Stimulated activated CD8-positive, alpha-beta memory T cell treated with anti-CD3 and anti-CD28 coated beads, Interleukin-4, amount 100 ng/mL, for 4 hours (primary cell): Measurements from ENCODE around the gene CDH4.

Experiments
- DNase-seq, 2 donors: peaks; one replicate each; pipeline ENCODE4 v3.0.0-alpha.2; 2020; ENCODE audit warnings: low read depth in 2 of 2, low spot score in 1 of 2

CDH4 gene

DNA sequence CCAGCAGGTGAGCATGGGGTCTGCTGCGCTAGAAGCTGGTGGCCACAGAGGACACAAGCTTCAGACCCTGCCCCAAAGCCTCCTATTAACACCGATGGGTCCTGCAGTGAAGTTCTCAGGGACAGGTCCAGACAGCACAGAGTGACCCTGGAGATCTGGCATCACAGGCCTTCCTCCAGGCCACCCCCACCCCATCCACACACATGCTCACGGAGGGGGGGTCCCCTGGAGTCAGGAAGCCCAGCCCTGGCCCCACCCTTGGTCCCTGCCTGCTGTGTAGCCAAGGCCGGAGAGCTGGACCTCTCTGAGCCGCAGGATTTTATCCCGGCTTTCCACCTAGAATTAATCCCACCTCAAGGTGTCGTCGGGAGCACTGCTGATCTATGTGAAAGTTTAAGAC lies 646.3 kb downstream of the CDH4 start:
- DNase-seq, result no peak

DNA sequence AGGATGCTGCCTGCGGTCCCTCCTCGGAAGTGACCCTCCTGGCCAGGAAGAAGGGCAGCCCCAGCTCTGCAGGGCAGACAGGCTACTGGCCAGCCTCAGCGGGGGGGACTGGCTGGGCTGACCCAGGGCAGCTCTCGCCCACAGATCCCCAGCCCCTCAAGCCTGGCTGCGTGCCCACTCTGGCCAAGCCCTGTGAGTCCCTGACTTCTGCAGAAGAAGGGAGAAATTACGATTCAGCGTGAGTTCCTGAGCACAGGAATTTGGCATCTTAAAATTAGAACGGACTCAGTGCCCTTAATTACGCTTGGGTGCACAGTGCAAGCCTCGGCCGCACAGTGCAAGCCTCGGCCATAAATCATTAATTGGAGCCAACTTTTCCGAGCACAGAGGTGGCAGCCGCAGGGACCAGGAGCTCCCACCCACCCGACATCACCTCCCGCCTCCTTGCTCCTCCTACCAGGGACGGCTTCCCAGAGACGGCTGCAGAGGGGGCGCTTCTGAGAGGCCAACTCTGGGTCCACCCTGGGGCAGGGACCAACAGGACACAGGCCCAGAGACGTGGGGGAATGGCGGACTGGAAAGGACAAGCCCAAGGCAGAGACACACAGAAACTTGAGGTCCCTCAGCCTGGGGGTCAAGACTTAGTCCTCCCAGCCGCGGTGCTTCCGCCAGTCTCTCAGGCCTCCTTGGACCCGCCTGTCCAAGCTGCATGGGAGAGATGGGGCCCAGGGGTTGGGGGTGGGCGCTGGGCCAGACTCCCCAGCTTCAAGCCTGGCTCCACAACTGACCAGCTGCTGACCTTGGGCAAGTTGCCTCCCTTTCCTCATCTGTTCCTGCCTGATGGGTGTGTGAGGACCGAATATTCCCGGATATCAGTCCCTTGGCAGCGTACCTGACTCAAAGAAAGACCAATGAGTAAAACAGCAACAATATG lies 648.2 kb downstream of the CDH4 start:
- DNase-seq, result no peak

DNA sequence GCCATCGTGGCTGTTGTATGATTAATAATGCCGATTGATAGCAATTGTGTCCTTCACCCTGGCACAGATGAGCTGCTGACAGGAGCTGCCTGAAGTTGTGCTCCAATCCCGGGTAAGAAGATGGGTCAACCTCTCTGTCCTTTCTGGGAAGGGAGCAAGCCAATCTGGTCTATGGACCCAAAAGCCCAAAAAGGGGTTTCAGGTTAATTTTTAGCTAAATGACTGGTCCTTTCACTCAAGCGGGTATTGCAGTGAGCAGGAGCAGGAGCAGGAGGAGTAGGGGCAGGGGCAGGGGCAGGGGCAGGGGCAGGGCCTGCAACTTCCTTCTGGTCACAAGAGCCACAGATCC lies 648.9 kb downstream of the CDH4 start:
- no peak for DNase-seq

DNA sequence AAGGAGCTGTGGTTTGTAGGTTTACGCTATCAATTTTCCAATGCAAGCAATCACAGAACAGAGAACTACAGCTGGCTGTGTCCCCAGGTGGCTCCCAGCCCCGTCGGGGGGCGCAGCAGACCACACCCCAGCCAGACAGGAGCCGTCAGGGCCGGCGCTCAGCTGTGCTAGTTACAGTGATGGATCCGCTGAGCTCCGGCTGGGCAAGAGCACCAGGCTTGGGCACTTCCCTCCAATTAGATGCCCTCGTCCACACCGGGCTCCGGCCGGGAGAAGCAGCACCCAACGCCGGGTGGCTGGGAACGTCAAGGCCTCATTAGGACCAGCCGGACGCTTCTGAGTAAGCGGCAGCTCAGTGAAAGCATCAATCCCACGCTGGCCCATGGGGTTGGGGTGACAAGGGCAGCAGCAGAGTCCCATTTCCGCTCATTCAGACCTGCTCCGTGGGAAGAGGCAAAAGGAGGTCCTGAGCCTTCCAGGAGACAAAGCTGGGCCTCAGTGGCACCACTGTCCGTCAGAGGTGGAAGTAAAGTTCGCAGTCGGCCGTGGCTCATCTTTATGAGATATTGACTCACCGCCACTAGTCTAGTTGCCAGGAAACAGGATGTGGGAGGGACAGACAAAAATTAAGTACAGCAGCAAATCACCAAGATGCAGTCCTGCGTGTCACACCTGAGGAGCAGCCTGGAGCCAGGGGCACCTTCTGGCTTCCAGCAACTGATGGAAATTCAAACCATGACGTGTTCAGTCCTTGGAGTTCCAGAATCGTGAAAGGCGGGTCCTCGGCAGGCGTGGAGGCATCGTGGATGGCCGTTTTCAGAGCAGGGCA lies 649.5 kb downstream of the CDH4 start:
- no peak for DNase-seq

DNA sequence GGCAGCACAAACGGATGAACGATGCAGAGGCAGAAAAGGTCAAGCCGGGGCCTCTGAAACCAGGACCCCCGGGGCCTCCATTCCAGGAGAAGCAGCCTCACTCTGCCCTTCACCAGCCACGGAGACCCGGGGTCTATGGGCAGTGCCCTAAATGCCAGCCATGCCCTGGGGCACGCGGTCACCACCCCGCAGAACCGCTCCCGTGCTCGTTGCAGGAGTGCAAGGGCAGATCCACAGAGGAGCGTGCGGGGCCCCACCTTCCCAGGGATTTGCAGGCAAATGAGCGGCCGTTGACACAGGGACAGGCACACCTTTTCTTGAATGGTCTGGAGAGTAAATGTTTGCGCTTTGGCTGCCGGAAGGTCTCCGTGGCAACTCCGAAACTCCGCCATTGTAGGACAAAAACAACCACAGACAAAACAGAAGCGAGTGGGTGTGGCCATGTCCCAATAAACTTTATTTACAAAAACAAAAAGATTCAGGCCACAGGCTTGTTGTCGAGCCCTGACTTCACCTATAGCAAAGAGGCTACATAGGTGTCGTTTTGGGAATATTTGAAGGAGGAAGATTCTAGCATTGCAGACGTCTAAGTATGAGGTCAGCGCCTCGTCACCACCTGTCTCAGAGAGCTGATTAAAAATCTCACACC lies 650.3 kb downstream of the CDH4 start:
- no peak for DNase-seq

DNA sequence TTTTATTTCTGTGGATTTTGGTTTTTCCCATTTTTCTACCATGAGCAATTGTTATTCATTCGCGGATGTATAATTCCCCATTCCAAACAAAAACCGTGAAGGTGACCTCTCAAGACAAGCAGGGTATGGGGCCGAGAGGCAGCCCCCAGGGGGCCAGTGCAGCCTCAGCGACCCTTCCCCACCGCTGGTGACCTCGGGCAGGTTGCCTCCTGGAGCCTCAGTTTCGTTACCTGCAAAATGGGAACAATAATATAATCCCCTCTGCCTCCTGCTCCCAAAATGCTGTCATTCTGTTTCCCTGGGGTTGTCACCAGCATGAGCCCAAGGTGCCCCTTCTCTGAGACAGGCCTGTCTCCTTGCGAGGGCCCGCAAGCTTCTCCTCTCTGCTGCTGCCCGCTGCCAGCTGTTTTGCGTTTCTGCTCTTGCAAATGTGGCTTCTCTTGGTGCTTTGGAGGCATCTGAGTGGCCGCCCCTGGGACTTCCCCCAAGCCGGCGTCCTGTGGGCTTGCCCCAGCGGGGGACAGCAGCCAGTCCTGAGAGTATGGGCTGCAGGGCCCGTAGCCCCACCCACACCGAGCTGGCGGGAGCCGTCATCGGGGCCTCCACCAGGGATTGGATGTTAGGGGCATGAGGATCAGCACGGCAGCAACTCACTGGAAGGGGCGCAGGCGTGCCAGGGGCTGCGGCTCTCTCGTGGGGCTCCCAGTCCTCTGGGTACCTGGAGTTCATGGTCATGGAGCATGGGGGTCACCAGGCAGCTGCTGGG lies 651.7 kb downstream of the CDH4 start:
- DNase-seq, result no peak

DNA sequence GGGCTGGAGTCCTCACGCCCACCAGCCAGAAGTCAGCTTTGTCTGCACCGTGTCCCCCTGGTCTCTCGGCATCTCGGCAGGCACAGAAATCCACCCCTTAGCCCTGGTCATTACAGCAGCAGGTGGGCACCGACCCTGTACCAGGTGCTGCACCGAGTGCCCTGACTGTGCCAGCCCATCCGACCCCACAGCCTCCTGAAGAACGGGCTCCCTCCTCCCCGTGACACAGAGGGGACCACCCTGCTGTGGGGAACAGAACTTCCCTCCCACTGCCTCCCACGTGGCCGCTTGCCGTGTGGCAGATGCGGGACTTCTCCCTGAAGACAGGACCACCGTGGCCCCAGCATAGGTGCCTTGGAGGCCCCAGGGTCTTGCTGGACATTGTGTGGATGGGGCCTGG lies 652.4 kb downstream of the CDH4 start:
- no peak for DNase-seq

DNA sequence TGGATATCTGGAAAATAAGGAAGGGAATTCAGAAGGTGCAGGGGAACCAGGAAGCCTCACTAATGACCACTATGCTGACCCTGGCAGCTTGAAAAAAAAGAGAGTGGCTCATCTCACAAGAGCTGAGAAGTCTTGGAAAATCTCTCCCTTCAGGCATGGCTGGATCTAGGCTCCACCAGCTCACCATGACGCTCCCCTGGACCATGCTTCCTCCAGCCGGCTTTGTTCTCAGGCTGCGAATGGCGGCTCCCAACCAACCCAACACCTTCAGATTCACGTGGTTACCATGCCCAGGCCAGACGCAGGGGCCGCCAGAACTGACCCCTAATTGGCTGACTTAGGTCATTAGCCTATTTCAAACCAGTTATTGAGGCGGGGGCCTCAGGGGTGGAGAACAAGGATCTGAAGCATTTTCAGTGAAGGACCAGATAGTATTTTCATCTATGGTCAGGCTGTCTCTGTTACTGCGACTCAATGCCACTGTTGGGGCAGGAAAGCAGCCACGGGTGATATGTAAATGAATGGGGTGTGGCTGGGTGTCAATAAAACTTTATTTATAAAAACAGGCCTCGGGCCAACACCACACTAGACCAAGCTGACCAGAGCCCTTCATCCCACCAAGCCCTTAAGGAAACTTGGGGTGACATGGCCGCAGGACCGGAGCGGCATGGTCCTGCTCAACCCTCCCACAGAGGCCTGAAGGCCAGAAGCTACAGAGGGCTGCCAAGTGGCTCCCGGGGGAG lies 653.9 kb downstream of the CDH4 start:
- DNase-seq, result no peak

DNA sequence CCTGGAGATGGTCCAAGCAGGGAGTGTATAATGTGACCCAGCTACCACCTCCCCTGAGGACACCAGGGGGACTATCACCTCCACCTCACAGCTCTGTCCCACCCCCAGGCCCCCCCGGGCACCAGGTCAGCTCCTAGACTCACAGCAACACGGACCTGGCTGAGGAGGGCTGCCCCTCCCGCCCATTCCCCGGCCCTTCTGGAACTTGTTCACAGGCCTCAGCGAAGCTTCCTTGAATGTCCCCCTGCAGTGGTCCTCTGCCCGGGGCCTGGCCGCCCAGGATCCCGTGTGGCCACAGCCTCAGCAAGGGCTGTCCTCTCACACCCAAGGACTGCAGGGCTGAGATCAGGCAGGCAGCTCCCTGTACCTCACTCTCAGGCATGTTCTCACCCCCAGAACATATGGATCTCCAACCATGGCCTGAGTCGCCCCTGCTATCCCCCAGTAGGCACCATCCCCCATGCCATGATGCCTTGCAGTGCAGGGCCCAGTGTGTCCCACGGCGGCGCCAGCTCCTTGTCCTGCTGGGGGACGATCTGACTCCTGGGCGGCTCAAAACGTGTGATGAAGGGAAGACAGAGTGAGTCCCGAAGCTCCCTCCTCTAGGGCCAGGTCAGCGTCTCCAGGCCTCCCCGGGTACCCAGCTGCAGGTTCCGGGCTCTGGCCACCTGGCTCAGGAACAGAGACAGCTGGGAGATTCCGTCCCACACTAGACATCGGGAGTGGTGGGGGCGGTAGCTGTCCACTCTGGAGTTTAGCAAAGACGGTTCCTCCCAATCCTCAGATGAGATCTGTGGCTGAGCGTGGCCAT lies 655.2 kb downstream of the CDH4 start:
- no peak for DNase-seq

DNA sequence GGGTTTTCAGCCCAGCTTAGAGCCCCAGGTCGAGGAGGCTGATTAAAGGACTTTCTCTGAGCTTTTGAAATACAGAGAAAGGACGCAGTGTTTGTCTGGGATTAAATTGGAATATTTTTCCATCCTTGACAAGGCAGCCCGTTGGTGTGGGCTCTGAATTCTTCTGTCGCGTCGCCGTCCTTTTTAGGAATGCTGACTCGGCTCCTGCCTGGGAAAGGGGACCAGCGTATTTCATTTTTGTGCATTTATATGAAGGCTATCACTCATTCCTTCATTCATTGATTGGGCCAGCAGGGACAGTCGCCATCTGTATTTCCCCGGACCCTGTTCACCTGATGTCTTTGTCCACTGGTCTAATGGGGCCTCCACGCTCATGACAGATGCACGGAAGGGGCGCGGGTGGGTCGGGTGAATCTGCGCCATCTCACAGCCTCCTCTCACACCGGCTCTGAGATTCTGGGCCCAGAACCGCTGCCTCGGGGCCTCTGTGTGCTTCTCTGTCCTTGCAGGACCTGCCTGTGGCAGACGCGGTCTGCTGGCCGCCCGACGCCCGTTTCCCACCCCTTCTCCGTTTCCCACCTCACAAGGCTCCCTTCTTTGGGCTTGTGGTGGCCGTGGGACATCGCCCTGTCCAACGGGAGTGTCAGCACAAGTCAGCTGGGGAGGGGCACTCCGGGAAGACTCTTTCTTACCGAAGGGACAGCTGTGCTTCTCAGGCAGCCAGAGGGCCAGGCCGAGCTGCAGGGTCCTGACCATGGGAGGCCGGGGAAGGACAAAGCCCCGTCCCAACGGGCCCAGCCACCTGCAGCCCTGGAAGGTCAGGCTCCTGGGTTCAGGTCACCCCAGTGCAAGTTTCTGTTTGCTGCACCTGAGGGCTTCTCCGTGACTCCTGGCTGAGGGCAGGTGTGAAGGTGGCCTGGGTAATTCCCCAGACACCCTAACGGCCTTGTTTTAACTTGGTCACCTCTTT lies 656.3 kb downstream of the CDH4 start:
- DNase-seq, result no peak

DNA sequence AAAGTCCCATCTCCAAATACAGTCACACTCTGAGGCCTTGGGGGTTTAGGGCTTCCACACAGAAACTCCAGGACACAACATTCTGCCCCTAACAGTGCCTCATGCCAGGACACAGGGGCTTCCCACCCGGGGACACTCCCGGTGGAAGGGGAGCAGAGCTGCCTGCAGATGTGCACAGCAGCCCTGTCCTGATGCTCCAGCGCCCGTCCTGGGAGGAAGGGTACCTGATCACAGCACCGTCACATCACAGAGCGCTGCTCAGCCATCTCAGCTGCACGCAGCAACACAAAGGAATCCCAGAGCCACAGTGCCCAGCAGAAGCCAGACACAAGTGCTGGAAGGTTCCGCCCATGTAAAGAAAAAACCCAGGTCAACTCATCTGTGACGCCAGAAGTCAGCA lies 657.0 kb downstream of the CDH4 start:
- DNase-seq, result no peak

DNA sequence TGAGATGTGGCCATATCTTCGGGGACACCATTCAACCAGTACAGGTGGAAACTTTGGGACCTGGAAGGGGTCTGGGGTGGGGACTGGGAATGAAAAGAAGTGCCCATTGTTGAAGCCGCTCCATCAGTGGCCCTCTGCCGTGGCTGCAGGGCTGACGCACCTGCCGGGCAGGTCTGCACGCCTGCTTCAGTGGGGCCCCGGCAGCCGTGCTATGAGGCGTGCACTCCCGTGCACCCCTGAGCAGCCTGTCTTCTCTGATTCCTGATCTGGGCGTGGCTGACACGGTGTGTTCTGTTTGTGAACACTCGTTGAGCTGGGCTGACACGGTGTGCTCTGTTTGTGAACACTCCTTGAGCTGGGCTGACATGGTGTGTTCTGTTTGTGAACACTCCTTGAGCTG lies 657.8 kb downstream of the CDH4 start:
- DNase-seq, result no peak

DNA sequence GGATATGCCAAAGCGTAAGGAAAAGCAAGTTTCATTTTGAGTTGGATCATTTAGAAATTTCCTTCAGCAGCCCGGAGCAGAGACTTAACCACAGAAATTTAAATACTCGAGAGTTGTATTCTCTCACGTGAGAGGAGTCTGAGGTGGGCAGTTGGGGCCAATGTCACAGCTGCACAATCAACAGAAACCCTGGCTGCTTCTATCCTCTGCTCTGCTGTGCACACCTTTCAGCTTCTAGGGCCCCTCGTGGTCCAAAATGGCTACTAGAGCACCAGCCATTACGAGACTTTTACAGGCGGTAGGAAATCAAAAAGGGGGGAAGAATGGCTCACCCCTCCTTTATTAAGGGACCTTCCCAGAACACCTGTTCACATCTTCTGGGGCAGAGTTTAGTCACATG lies 659.8 kb downstream of the CDH4 start:
- no peak for DNase-seq

DNA sequence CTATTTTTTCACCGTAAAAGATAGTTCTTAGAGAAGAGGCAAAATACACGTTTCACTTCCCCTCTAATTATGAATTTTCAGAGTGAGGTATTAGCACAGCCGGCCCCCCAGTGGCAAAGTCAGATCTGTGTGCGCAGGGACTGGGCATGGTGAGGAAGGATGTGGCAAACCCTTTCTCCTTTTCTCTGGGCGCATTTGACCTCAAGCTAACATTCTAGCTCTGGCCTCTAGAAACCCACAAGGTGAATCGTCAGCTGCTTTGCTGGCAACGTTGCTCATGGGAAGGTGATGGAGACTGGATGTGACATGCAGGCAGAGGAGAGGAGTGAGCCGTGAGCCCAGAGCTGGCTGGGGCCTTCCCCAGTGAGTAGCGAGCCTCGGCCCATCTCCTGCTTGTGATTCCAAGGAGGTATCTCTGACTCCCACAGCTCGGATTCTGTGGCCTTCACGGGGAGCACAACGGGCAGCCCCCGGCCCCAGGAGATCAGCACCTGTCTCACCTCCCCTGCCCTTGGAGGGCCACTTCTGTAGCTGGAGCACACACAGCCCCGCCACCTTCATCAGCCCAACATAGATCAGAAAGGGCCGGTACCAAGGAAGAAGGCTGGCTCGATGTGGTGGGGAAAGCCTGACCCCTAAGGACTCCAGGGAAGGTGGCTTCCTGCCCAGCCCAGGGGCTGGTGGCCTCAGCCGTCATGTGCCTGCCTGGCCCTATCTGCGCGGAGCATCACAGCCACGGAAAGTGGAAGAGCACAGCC lies 660.8 kb downstream of the CDH4 start:
- no peak for DNase-seq

DNA sequence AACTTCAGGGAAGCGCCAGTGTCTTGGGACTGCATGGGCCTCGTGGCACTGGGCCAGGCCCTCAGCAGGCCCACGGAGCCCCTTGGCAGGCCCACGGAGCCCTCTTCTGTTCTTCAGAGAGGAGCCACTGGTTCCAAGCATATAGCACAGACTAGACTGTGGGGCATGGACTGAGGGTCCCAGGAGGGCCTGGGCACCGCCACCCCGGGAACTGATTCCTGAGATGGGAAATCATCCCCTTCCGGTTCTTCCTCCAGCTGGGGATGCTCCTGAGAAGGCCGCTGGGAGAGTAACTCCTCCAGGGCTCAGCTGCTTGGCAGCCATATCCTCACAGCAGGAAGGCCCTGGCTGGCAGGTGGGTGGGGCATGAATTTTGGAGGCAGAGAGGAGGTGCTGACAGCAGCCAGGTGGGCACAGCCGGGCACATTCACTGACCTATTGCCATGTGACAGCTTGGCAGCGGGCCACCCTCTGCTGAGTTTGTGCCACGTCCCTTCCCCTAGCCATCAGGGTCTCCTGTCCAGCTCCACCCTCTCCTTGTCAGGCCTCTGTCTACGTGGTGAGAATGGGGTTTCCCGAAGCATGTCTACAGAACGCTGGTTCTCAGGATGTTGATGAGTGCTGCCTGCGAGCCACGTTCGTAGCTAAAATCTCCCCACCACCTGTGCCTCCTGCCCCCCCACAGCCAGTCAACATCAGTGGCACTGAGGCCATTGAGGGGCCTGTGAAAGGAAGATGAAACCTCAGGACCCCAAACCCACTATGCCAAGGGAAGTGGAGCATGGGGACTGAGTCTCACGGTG lies 661.6 kb downstream of the CDH4 start:
- no peak for DNase-seq

DNA sequence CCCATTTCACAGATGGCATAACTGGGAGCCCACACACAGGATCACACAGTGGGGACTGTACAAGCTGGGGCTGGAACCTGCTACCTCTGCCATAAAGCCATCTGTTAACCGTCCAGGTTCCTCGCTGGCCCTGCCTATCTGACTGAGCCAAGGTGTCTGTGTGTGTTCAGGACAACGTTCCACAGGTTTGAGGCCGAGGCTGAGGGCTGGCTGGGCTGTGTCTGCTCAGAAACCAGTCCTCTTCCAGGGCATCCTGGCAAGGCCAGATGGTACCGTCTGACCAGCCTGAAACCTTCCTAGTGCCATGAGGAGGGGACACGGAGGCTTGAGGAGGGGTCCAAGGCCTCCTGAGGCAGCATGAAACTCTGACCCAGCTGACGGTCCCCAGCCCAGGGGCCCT lies 663.0 kb downstream of the CDH4 start:
- no peak for DNase-seq

DNA sequence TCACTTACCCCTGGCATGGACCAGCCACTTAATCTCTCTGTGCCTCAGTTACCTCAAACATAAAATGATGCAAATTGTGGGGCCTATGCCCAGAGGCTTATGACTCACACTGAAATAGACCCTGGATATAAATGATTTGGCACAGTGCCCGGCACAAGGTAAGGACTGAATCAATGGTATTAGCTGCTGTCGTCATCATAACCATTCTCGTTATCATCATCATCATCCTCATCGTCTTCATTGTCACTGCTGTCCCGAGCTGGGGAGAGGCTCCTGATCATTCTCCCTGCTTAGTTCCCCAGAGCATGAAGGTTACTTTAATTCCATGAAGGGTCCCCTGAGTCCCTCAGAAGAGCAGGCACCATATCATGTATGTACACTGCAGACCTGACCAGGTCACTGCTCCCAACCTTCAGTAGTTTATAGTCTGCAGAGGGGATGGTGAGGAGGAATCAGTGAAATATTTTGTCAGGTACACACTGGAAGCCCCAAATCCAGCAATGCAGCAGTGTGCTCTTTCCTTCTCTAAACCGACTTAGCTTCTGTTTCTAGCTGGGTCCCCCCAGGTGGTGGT lies 664.3 kb downstream of the CDH4 start:
- no peak for DNase-seq
